Chondrocyte (in vitro differentiated cells): ENCODE data around the gene SLC25A12. TPM values are rescaled to one million over a fixed set of nuclear protein-coding genes. Genes with fewer than 3 reads are reported as not detected.
"Not testable (repeated sequence)": the region's sequence is repeated elsewhere in the genome, so short reads cannot be mapped to it uniquely, and the experiment has no call there.

ENCODE experiments used
- DNase-seq: peaks from one replicate; pipeline ENCODE4 v3.0.0; 2021; ENCODE audit warnings: mixed read lengths, low spot score
- H3K27ac Mint-ChIP-seq: one replicate; pipeline ENCODE4 v1.8.0; 2021; ENCODE audit warnings: mild to moderate bottlenecking, moderate library complexity, mixed read lengths; ENCODE audit not compliant: unreplicated experiment
- H3K27me3 Mint-ChIP-seq: 2 replicates; pipeline ENCODE4 v1.8.0; 2021; ENCODE audit warnings: low read depth, mixed read lengths
- H3K36me3 Mint-ChIP-seq: 2 replicates; pipeline ENCODE4 v1.8.0; 2021; ENCODE audit warnings: low read depth, mixed read lengths
- H3K4me1 Mint-ChIP-seq: 2 replicates; pipeline ENCODE4 v1.8.0; 2021; ENCODE audit warnings: low read depth, mild to moderate bottlenecking, mixed read lengths
- H3K4me3 Mint-ChIP-seq: one replicate; pipeline ENCODE4 v1.8.0; 2021; ENCODE audit warnings: mild to moderate bottlenecking, moderate library complexity, mixed read lengths; ENCODE audit not compliant: unreplicated experiment
- H3K9me3 Mint-ChIP-seq: 2 replicates; pipeline ENCODE4 v1.8.0; 2021; ENCODE audit warnings: low read depth, mixed read lengths
- CTCF ChIP-seq: fragments of 200-600 bp; sonication (generic); IDR thresholded peaks from 2 replicates; pipeline ENCODE4 v1.5.0; 2021; ENCODE audit warnings: antibody characterized with exemption, mild to moderate bottlenecking, moderate library complexity
- total RNA-seq: library from RNA; stranded (reverse); gene quantifications from 3 replicates; pipeline ENCODE4 v1.2.1, GENCODE V29; 2021

SLC25A12 gene
- total RNA-seq, 1 donor from 2014 or later = 19.0 TPM

DNA sequence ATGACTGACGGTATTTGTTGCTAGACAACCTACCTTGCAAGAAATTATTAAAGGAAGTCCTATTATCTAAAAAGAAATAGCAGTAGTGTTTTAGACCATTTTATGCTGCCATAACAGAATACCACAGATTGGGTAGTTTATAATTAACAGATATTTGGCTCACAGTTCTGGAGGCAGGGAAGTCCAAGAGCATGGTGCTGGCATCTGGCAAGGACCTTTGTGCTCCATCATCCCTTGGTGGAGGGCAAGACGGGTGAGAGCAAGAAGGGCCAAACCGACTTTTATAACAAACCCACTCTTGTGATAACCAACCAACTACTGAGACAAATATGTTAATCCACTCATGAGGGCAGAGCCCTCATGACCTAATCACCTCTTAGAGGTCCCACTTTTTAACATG, 115.5 kb downstream of the SLC25A12 start:
- Mint-ChIP-seq H3K9me3 (peaks cover 13% of the 10 kb centered on the region), H3K4me1 (no peaks in the 10 kb centered on the region), H3K27ac (no peak overlapping the region), H3K4me3 (no peak overlapping the region), H3K27me3 (no peaks in the 10 kb centered on the region), H3K36me3 (peaks cover 10% of the 10 kb centered on the region)
- TF ChIP-seq CTCF = no peak
- DNase-seq = no peak

DNA sequence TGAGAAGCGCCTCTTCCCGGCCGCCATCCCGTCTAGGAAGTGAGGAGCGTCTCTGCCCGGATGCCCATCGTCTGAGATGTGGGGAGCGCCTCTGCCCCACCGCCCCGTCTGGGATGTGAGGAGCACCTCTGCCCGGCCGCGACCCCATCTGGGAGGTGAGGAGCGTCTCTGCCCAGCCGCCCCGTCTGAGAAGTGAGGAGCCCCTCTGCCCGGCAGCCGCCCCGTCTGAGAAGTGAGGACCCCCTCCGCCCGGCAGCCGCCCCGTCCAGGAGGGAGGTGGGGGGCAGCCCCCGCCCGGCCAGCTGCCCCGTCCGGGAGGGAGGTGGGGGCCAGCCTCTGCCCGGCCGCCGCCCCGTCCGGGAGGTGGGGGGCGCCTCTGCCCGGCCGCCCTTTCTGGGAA, 119.5 kb downstream of the SLC25A12 start:
- peaks cover 25% of the 10 kb centered on the region for H3K9me3 Mint-ChIP-seq
- H3K4me1 Mint-ChIP-seq, H3K36me3 Mint-ChIP-seq, H3K27ac Mint-ChIP-seq, DNase-seq, H3K4me3 Mint-ChIP-seq, H3K27me3 Mint-ChIP-seq: not testable (repeated sequence)

- no peaks in the 10 kb centered on the region for H3K4me1 Mint-ChIP-seq
- H3K27ac Mint-ChIP-seq = no peak overlapping the region
- no peak for DNase-seq
- no peaks in the 10 kb centered on the region for H3K27me3 Mint-ChIP-seq
- peaks cover 18% of the 10 kb centered on the region for H3K9me3 Mint-ChIP-seq
- no peak overlapping the region for H3K4me3 Mint-ChIP-seq
- H3K36me3 Mint-ChIP-seq = peaks cover 2% of the 10 kb centered on the region
- no peak for TF ChIP-seq CTCF
Observed at GRCh38 chr2:171772373-171772772, 121.7 kb downstream of the SLC25A12 start.

DNA sequence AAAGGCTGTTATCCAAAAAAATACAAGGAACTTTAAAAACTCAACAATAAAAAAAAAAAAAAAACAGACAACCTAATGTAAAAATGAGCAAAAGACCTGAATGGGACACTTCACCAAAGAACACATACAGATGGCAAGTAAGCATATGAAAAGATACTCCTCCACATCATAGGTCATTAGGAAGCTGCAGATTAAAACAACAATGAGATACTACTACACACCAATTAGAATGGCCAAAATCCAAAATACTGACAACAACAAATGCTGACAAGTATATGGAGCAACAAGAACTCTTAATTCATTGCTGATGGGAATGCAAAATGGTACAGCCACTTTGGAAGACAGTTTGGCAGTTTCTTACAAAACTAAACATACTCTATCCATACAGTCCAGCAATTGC, 122.6 kb downstream of the SLC25A12 start:
- no peak overlapping the region for H3K4me3 Mint-ChIP-seq
- no peaks in the 10 kb centered on the region for H3K4me1 Mint-ChIP-seq
- peaks cover 18% of the 10 kb centered on the region for H3K9me3 Mint-ChIP-seq
- DNase-seq = no peak
- H3K36me3 Mint-ChIP-seq = peaks cover 8% of the 10 kb centered on the region
- no peak for TF ChIP-seq CTCF
- no peak overlapping the region for H3K27ac Mint-ChIP-seq
- no peaks in the 10 kb centered on the region for H3K27me3 Mint-ChIP-seq

DNA sequence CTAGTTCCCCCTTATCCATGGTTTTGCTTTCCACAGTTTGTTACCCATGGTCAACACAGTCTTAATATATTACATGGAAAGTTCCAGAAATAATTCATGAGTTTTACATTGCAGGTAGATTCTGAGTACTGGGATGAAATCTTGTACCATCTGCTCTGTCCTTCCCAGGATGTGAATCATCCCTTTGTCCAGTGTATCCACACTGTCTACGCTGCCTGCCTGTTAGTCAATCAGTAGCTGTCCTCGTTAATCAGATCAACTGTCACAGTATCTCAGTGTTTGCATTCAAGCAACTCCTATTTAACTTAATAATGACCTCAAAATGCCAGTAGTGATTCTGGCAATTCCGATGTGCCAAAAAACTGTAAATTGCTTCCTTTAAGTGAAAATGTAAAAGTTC, 130.4 kb downstream of the SLC25A12 start:
- H3K4me3 Mint-ChIP-seq = no peak overlapping the region
- DNase-seq = no peak

More for the DNA sequence above, 130.4 kb downstream of the SLC25A12 start:
- Mint-ChIP-seq H3K4me1 (peaks cover 10% of the 10 kb centered on the region), H3K27ac (no peak overlapping the region), H3K36me3 (peaks cover 33% of the 10 kb centered on the region), H3K9me3 (no peaks in the 10 kb centered on the region), H3K27me3 (no peaks in the 10 kb centered on the region)
- TF ChIP-seq CTCF = no peak
